Adrenal gland (tissue), 5 donors: Measurements from ENCODE around the gene TMEM50A.
"Not testable (repeated sequence)": the region's sequence is repeated elsewhere in the genome, so short reads cannot be mapped to it uniquely, and the experiment has no call there.

Experiments used
- CTCF ChIP-seq, 6 experiments: fragments of 450-650 bp in 4 of 6; fragments of 200-600 bp in 2 of 6; sonication (generic) in 1 of 6; IDR thresholded peaks; 1 replicate in 5 of 6; 2 replicates in 1 of 6; pipeline versions ENCODE4 v1.5.1 to v1.8.0; 2016 to 2021; ENCODE audit warnings: antibody characterized with exemption in 6 of 6, mild to moderate bottlenecking in 2 of 6, moderate library complexity in 1 of 6
- POLR2A ChIP-seq, 2 donors: fragments of 450-650 bp; IDR thresholded peaks; one replicate each; pipeline ENCODE4 v1.6.1; 2017; ENCODE audit warnings: antibody characterized with exemption in 2 of 2, mild to moderate bottlenecking in 2 of 2, moderate library complexity in 1 of 2
- donor health status: DM: no; HTN: no; CAD: no.

- not testable (repeated sequence) for TF ChIP-seq CTCF, POLR2A (IDR thresholded peaks at IDR 0.05)
Observed at GRCh38 chr1:25328791-25329185, 9.3 kb upstream of the TMEM50A start.
